ENCODE data around the gene CSKMT.

DNA sequence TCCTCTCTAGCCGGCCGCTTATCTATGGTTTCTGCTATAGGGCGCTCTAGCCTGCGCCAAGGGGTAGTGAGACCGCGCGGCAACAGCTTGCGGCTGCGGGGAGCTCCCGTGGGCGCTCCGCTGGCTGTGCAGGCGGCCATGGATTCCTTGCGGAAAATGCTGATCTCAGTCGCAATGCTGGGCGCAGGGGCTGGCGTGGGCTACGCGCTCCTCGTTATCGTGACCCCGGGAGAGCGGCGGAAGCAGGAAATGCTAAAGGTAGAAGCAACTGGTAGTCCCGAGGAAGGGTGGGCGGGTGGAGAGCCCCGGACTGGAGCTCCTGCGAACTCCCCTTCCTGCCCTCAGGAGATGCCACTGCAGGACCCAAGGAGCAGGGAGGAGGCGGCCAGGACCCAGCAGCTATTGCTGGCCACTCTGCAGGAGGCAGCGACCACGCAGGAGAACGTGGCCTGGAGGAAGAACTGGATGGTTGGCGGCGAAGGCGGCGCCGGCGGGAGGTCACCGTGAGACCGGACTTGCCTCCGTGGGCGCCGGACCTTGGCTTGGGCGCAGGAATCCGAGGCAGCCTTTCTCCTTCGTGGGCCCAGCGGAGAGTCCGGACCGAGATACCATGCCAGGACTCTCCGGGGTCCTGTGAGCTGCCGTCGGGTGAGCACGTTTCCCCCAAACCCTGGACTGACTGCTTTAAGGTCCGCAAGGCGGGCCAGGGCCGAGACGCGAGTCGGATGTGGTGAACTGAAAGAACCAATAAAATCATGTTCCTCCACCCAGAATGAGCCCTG, 6.7 kb downstream of the CSKMT start, which contains the start of the genes LBHD1 and UQCC3:
- TF ChIP-seq, protein P1, sequence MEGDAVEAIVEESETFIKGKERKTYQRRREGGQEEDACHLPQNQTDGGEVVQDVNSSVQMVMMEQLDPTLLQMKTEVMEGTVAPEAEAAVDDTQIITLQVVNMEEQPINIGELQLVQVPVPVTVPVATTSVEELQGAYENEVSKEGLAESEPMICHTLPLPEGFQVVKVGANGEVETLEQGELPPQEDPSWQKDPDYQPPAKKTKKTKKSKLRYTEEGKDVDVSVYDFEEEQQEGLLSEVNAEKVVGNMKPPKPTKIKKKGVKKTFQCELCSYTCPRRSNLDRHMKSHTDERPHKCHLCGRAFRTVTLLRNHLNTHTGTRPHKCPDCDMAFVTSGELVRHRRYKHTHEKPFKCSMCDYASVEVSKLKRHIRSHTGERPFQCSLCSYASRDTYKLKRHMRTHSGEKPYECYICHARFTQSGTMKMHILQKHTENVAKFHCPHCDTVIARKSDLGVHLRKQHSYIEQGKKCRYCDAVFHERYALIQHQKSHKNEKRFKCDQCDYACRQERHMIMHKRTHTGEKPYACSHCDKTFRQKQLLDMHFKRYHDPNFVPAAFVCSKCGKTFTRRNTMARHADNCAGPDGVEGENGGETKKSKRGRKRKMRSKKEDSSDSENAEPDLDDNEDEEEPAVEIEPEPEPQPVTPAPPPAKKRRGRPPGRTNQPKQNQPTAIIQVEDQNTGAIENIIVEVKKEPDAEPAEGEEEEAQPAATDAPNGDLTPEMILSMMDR (IDR thresholded peaks at IDR 0.05): no peak
- peak; percentile 56 to 73 for TF ChIP-seq POLR2A (IDR thresholded peaks at IDR 0.05)

All from Peyer's patch (tissue), 4 donors.